Heart right ventricle (tissue), 16 donors: Measurements from ENCODE around the gene IQCK. TPM values are rescaled to one million over a fixed set of nuclear protein-coding genes. Genes with fewer than 3 reads are reported as not detected.

Source experiments
- ATAC-seq, 8 donors: fragments of 200-7000 bp; cut with Tn5 transposase; one replicate each; pipeline ENCODE4 v1.9.1; 2020; ENCODE audit warnings: mild to moderate bottlenecking in 8 of 8, moderate library complexity in 8 of 8, moderate number of reproducible peaks in 1 of 8
- DNase-seq, 2 donors: peaks; one replicate each; pipeline ENCODE4 v3.0.0-alpha.2; 2020
- H3K27ac ChIP-seq, 10 donors: fragments of 200-600 bp; sonication (generic) in 2 of 10; one replicate each; pipeline versions ENCODE4 v1.5.0 to v1.8.0; 2020 to 2022; ENCODE audit warnings: mild to moderate bottlenecking in 3 of 10
- H3K27me3 ChIP-seq, 7 donors: fragments of 200-600 bp; one replicate each; pipeline ENCODE4 v1.8.0; 2021 to 2022; ENCODE audit warnings: mild to moderate bottlenecking in 2 of 7
- H3K36me3 ChIP-seq, 9 donors: fragments of 200-600 bp; sonication (generic) in 1 of 9; one replicate each; pipeline versions ENCODE4 v1.5.0 to v1.8.0; 2020 to 2022; ENCODE audit warnings: mild to moderate bottlenecking in 2 of 9
- H3K4me1 ChIP-seq, 9 donors: fragments of 200-600 bp; sonication (generic) in 1 of 9; one replicate each; pipeline versions ENCODE4 v1.5.0 to v1.8.0; 2020 to 2022; ENCODE audit warnings: mild to moderate bottlenecking in 4 of 9
- H3K4me3 ChIP-seq, 10 donors: fragments of 200-600 bp; sonication (generic) in 2 of 10; one replicate each; pipeline versions ENCODE4 v1.5.0 to v1.8.0; 2020 to 2022; ENCODE audit warnings: mild to moderate bottlenecking in 7 of 10, moderate library complexity in 2 of 10
- H3K9me3 ChIP-seq, 11 donors: fragments of 200-600 bp in 10 of 11; sonication (generic) in 2 of 11; one replicate each; pipeline versions ENCODE4 v1.5.0 to v1.8.0; 2013 to 2022; ENCODE audit warnings: mild to moderate bottlenecking in 2 of 11, control low read depth in 1 of 11, moderate library complexity in 1 of 11
- WGBS, 2 donors: extraction: QIAGEN DNeasy Blood & Tissue Kit; methylation state at CpG; one replicate each; pipeline ENCODE4 v1.1.7; 2013; ENCODE audit warnings: inconsistent platforms in 1 of 2; 5-methylcytosine and 5-hydroxymethylcytosine counted together
- intact Hi-C, 10 donors: fragments of 100-400 bp; cut with DNase I; formaldehyde crosslinking; loops; one replicate each; pipeline versions ENCODE4 v1.11.1 to v1.14.2; 2022
- polyA plus RNA-seq, 2 donors: library from polyadenylated mRNA; stranded (reverse); fragments of 200-250 nt; gene quantifications; one replicate each; pipeline ENCODE4 v1.2.3, GENCODE V29; 2013
- total RNA-seq, 10 donors: library from RNA; stranded (reverse); fragmentation: NEBNext Ultra II Directional in 3 of 10; extraction: Animal tissue kit (Norgen Biotek cat#: 25700) in 3 of 10; gene quantifications; one replicate each; pipeline versions ENCODE4 v1.2.1 to v1.2.4, GENCODE V29; 2021 to 2023
- TF ChIP-seq, protein P1 (sequence below), 9 donors: fragments of 200-600 bp; sonication (generic) in 2 of 9; IDR thresholded peaks; one replicate each; pipeline versions ENCODE4 v1.5.0 to v1.8.0; 2021 to 2022; ENCODE audit warnings: antibody characterized with exemption in 9 of 9, mild to moderate bottlenecking in 5 of 9, moderate library complexity in 1 of 9
- donor health status: Arrhythmogenic right ventricular cardiomyopathy.
- donor health status: ischemic (EF 13 %, LVEDD 7.1; RV severe dilation, severe dysfunction).
- donor health status: healthy with polysubstance abuse.
- donor health status: DM: no; HTN: yes; CAD: no.
- donor health status: DM: no; HTN: no; CAD: no.
- donor health status: ischemic (EF 25% LVEDD 6.9; RV normal size, moderate dysfunction).
- donor health status: ischemic (EF 25% LVEDD 5.7; RV mildly dilated, moderate dysfunction).
- donor health status: healthy.
- donor health status: DM: yes; HTN: yes; CAD: no.
- donor health status: Ischemic cardiomyopathy.
- donor health status: ischemic (EF 35%, LVEDD 5.7; RV mildly dilated, moderate dysfunction).
- donor health status: nonischemic (EF 11% LVEDD 7.7; RV severe dilation, severe dysfunction).
- donor health status: DM: yes; HTN: yes; CAD: no.
- donor health status: PGD.
- donor health status: ischemic (EF 29% LVEDD 5.4; RV normal size, mild dysfunction).
- donor health status: nonischemic (EF 23%, LVEDD 6.1; RV moderate dilation, normal function).

The IQCK gene
- total and polyA plus RNA-seq, 12 donors = 5.5 to 11.7 (median 7.4) TPM

DNA sequence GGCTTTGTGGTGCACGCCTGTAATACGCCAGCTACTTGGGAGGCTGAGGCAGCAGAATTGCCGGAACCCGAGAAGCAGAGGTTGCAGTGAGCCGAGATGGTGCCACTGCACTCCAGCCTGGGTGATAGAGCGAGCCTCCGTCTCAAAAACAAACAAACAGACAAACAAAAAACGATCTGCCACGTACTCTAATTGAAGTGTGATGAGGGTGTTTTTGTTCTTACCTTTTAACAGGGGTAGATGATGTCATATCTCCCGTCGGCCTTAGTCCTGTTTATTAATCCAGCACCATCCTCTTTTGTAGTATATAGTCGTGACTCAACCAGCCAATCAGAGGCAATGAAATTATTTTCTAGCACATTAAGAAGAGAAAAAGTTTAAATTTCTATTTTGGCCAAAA is 58.5 kb downstream of the IQCK start:
- TF ChIP-seq, protein P1, sequence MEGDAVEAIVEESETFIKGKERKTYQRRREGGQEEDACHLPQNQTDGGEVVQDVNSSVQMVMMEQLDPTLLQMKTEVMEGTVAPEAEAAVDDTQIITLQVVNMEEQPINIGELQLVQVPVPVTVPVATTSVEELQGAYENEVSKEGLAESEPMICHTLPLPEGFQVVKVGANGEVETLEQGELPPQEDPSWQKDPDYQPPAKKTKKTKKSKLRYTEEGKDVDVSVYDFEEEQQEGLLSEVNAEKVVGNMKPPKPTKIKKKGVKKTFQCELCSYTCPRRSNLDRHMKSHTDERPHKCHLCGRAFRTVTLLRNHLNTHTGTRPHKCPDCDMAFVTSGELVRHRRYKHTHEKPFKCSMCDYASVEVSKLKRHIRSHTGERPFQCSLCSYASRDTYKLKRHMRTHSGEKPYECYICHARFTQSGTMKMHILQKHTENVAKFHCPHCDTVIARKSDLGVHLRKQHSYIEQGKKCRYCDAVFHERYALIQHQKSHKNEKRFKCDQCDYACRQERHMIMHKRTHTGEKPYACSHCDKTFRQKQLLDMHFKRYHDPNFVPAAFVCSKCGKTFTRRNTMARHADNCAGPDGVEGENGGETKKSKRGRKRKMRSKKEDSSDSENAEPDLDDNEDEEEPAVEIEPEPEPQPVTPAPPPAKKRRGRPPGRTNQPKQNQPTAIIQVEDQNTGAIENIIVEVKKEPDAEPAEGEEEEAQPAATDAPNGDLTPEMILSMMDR (IDR thresholded peaks at IDR 0.05) = no peak
- H3K27ac ChIP-seq = peak overlapping the region in 2 of 10 donors; percentile 48 to 71
- WGBS, 2 donors = 87 to 94% methylated on average over 12 of the region's 12 CpGs
- no peaks in the 10 kb centered on the region for H3K36me3 ChIP-seq
- no peaks in the 10 kb centered on the region for H3K27me3 ChIP-seq
- ATAC-seq (no peak), DNase-seq (no peak)
- H3K4me1 ChIP-seq = peaks cover 0 to 18% (median 10%) of the 10 kb centered on the region in 9 donors
- intact Hi-C loops = no loop called here
- H3K9me3 ChIP-seq = no peaks in the 10 kb centered on the region
- H3K4me3 ChIP-seq = no peak overlapping the region

DNA sequence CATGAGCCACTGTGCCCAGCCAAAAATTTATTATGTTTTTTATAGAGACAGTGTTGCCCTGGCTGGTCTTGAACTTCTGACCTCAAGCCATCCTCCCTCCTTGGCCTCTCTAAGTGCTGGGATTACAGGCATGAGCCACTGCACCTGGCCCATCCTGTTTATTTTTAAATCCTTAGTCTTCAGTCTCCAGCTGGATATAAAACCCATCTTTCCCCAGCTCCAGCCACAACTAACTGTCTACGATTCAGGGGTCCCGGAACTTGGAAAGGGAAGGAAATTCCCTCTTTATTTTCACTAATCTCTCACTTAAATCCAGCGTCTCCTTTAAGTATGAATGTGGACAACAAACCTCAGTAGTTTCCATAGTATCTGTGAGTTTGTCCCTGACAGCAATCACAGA is 62.2 kb downstream of the IQCK start:
- WGBS, 2 donors = 91 to 92% methylated on average over 3 of the region's 3 CpGs
- H3K9me3 ChIP-seq = no peaks in the 10 kb centered on the region
- intact Hi-C loops = no loop called here
- no peak overlapping the region for H3K4me3 ChIP-seq
- H3K27me3 ChIP-seq = no peaks in the 10 kb centered on the region
- DNase-seq = no peak
- no peak for ATAC-seq
- no peak overlapping the region for H3K27ac ChIP-seq
- no peaks in the 10 kb centered on the region for H3K36me3 ChIP-seq
- TF ChIP-seq, protein P1 (IDR thresholded peaks at IDR 0.05) = no peak
- peaks cover 0 to 38% (median 24%) of the 10 kb centered on the region in 9 donors for H3K4me1 ChIP-seq

DNA sequence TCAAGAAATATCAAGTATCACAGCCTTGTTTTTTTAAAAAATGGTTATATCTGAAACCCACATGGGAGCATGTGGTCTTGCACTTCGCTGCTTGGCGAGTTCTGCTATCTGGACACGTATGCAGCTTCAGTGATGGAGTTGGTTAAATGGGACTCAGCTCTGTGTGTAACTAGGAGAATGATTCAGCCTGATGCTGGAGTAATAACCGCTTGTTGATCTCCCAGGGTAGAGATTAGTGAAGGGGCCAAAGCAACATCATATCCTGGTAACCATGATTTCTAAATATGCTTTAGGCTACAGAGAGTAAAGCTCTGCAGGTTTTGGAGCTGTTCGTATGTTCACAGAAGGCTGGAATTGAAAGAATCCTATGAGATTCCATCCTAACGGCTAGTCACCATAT is 63.2 kb downstream of the IQCK start:
- H3K27ac ChIP-seq = no peak overlapping the region
- ATAC-seq (no peak), DNase-seq (no peak)
- no peaks in the 10 kb centered on the region for H3K27me3 ChIP-seq
- intact Hi-C loops = no loop called here
- peaks cover 0 to 38% (median 24%) of the 10 kb centered on the region in 9 donors for H3K4me1 ChIP-seq
- H3K9me3 ChIP-seq = no peaks in the 10 kb centered on the region
- 86 to 88% methylated on average over 6 of the region's 6 CpGs for WGBS, 2 donors
- H3K4me3 ChIP-seq = no peak overlapping the region
- TF ChIP-seq, protein P1 (IDR thresholded peaks at IDR 0.05) = no peak
- H3K36me3 ChIP-seq = no peaks in the 10 kb centered on the region

DNA sequence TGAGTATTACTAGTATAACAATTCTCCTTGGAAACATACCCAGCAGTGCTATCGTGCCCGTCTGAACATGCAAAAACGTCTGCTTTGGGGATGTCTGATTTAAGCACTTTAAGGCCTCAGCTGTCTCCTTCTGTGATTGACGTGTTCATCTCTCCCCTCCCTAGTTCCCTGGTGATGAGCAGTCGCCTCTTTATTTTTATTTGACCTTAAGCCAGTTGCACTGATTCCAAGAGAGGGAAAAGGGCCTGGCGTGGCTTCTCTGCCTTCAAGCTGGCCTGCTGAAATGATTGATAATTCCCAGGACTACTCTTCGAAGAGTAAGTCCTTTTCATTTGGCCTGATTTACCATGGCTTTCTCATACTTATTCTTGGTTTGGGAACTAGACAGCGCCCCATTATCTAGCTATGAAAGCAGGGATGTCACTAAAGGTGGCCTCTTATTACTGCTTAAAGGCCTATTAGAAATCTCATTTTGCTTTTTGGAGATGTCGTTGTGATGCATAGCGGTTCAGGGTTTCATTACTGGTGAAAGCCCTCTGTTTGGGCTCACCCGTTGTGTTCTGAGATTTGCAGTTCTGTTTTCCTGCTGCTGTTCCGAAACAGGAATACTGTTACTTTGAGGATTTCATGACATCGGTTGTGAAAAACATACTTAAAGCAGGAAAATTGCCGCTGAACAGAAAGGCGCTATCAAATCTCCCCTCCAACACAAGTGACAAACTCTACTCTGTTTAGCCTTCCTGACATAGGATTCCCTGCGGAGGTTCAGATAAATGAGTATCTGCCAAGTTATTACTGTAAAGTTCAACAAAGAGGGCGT is 65.5 kb downstream of the IQCK start:
- H3K27me3 ChIP-seq = no peaks in the 10 kb centered on the region
- no peak overlapping the region for H3K4me3 ChIP-seq
- intact Hi-C loops = no loop called here
- H3K36me3 ChIP-seq = no peaks in the 10 kb centered on the region
- TF ChIP-seq, protein P1 (IDR thresholded peaks at IDR 0.05) = no peak
- peaks cover 0 to 22% (median 18%) of the 10 kb centered on the region in 9 donors for H3K4me1 ChIP-seq
- DNase-seq (no peak), ATAC-seq (peak in 6 of 8 donors; percentile 34 to 75 (median 56))
- 50 to 56% methylated on average over 17 of the region's 17 CpGs for WGBS, 2 donors
- H3K9me3 ChIP-seq = no peaks in the 10 kb centered on the region
- H3K27ac ChIP-seq = peak overlapping the region in 9 of 10 donors; percentile 2 to 72 (median 41)
